ENCODE results near the gene NDST4.

The NDST4 gene

DNA sequence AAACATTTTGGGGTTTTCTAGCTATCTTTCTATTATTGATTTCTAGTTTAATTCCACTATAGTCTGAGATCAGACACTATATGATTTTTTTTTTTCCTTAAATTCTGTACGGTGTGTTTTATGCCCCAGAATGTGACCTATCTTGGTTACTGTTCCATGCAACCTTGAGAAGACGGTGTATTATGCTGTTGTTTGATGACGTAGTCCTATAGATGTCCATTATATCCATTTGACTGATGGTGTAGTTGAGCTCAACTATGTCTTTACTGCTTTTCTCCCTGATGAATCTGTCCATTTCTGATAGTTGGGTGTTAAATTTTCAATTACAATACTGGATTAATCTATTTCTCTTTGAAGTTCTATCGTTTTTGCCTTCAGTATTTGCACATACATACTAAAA, 212.5 kb downstream of the NDST4 start:
- DNase-seq, result no peak

DNA sequence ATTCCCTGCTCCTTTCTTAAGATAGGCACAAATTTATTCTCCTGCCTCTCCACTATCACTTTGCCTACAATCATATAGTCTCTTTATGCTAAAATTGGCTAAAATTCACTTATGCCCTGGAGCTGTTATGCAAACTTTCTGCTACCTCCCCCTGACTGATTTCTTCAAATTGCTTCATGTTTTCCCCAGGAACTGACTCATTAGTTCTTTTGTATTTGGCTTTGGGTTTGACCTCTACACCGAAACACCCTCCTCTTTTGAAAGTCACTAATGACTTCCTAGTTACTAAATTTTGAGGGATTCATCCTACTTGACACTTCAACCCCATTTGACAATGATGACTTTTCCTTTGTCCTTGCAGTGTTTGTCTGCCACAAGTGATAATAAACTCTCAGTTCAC, 222.6 kb downstream of the NDST4 start:
- DNase-seq, result no peak

DNA sequence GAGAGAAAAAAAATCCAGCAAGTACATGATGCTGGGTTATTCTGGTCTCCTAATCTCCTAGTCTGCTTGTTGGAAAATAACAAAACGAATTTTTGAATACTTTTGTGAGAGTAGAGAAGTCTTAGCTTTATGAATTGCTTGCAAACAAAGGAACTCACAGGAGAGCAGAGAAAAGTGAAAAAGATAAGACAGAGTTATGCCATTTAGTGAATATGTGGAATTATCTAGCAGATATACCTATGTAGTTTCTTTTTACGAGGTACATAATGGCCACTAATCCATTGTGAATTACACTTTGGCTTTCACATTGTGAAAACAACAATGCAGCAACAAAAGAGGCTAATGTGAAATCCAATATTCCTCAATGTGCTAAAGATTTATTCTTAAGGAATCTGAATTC, 226.7 kb downstream of the NDST4 start:
- no peak for DNase-seq

DNA sequence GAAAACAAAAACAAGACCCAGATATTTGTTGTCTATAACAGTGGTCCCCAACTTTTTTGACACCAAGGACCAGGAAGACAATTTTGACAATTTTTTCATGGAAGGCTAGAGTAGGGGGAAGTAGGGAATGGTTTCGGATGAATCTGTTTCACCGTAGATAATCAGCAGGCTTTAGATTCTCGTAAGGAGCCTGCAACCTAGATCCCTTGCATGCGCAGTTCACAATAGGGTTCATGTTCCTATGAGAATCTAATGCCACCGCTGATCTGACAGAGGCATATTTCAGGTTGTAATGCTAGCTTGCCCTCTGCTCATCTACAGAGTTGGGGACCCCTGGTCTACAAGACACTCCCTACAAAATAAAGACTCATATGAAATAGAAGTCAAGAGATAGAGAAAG, 229.8 kb downstream of the NDST4 start:
- no peak for DNase-seq

DNA sequence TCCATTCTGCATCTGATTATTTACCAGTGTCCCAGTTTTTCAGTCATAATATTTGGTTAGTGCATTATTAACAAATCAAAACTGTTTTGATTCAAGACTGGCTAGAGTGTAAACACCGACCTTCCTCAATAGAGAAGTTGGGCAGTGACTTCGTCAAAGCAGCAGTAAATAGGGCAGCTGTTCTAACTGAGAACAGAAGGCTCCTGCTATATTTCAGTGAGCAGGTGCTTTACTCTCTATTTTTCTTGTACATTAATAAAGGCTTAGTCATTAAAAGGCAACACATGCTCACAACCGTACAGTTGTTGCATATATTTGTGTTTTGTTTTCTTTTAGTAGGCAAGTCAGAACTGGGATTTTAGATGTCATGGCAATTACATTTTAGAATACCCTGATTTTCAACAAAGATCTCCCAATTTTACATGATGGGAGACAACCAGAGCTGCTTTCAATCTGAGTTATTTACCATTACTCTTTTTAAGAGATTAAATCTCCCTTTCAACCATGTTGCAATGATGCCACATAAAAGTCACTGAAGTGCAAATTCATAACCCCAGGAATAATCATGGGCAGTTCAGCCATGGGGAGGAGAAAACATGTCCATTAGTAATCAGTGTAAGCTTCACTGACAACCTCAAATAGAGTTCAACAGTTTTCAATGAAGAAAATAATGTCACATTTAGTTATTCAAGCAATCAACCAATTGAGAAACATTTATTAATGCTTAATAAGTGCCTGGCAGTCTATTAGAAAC, 233.3 kb downstream of the NDST4 start:
- DNase-seq, result no peak

DNA sequence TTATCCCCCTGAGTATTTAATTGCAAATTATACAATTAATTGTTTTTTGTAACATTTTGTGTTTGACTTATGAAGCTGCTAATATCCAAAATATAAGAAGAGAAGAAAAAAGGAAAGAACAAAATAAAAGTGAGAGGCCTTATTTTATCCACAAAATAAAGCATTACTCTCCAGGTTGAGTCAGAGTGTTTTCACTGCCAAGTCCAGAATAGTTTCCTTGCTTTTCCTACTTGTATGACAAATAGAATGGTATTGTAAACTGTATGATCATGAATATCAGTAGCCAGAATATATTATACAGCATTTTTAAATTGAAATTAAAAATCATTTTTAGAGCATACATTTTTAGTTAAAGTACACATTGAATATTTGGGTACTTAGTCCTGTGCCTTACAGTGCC, 237.8 kb downstream of the NDST4 start:
- no peak for DNase-seq

DNA sequence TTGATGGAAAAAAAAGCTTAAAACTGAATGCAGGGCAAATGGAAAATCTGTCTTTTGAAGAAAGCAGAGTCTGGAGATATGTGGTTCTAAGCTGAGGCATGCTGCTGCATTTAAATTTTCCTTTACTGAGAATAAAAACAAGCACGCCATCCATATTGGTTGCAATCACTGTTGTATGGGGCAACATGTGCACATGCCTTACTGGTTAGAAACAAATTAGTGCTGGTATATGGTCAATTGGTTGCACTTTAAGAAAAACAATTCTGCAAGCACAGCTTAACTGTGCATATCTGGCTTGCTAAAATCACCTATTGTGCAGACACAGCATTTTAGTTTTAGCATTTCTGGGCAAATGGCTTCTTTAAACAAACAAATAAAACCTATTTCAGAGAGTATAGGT, 239.1 kb downstream of the NDST4 start:
- DNase-seq, result no peak

DNA sequence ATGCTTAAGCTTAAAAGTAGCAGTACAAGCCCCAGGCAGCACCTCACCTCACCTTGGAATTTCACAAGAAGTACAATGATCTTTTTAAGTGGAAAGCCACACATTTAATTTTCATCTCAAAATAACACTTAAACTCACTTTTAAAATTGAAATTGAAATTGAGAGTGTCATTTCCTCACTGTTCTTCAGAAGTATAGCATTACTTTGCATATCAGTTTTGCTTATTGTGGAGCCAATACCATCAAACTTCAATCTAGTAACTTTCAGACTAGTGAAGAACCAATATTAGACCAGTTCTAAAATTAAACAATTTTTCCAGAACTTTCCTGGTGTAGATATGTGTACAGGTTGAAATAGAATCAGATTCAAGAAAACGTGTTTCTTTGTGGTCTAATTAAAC, 242.4 kb downstream of the NDST4 start:
- DNase-seq, result no peak

DNA sequence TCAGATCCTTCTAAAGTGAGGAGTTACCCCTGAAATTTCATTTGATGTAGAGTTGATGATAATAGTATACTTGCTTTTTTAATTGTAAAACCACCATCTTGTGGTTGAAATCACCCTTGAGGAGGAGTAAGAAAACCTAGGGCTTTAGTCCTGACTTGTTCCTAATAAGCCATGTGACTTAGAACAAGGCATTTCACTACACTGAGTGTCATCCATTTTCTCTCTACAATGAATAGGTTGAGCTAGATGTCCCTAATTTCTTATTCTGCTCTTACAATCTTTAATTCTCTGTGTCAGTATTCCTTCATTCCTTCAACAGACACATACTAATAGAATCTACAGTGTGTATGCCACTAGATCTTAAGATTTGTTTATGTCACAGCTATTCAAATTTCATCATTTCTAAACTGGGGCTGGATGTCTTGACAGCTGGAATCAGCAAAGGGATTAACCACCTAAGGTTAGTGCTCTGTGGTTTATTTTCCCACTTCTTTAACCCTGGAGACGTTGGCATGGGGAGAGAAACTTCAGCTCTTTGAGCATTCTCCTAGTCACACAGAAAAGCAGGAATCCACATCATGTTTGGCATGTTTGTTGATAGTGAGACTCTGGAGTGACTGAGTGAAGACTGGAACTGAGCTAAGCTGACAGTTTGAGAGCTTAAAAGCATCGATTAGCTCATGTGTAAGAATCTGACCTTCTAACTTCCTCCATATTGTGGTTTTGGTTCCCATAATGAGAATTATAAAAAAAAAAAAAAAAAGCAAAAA, 246.3 kb downstream of the NDST4 start:
- DNase-seq, result no peak

DNA sequence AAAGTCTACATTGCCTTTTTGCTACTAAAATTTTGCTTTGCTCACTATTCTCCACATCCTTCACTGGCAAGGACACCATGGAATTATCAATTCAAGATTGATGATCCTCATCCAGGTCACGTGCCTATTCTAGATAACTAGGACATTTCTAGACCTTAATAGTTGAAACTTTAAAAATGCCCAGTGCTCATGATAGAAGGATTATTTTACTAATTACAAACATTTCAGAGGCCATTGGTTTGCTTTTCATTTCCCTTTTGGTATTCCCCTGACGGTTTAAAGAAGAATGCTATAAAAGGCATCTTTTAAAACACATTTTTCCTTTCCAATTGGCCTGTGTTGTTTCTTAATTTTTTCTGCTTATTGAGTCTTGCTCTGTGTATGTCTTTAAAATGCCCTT, 249.4 kb downstream of the NDST4 start:
- no peak for DNase-seq

DNA sequence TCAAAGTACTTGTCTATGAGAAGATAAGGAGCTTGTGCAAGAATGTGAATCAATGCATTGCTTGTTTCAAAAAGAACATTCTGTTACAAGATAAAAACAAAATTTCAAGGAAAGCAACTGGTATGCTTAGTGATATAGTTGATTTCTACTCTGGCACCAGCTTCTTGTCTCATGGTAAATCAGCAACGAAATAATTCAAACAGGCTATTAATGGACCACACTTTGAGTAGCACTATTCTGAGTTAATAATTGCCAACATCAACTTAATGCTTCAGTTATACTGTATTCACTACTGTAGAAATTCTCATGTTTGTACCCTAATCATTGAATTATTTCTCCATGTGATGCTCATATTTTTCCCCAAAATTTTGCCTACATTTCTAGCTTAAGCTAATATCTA, 252.6 kb downstream of the NDST4 start:
- no peak for DNase-seq

DNA sequence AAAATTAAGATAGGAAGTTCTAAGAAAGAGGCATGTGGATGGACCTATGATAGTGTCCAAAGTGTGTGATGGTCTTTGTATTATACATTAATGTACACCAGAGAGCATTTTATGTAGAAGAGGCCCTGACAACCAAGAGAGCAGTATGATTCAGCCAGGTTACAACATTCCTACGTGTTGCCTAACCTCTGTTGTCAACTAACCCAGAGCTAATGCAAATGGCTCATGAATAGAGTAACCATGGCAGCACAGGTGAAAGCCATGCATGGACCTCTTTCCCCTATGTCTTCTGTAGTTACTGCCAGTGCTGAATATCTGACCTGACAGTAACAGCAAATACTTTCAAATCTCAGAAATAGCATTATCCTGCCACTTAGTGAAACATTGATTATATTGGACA, 255.6 kb downstream of the NDST4 start:
- DNase-seq, result no peak

DNA sequence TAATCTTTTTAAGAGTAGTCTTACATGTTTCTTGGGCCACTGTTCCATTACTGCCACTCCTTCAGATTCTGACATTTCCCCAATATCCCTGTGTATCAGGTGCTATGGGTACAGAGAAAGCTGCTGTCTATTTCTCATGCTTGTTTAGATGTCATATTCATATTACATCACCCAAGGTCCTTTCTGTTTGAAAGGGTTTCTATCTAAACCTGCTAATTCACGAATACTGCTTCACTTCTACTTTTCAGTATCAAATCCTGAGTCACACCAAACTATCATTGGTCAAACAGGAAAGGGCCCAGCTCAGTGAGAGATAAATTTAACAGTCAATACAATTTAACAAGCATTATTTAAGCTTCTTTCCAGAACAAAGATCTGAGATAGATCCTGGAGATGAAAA, 273.4 kb downstream of the NDST4 start:
- DNase-seq, result no peak

DNA sequence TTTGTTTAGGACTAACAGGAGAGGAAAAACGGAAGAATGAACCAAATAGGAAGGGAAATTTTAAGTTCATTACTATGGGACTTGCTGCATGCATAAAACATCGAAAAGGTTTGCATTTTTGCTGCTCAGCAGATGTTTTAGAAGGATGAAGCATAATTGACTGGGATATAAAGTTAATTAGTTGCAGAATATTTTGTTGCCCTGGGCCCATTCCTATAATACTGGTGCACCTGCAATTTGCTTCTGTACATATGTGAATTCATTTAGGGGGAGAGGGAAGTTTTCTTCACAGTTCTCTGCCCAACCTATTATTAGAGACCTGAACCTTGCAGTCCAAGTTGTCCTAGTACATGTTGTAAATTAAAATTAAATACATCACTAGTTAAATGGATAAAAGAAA, 282.8 kb downstream of the NDST4 start:
- no peak for DNase-seq

DNA sequence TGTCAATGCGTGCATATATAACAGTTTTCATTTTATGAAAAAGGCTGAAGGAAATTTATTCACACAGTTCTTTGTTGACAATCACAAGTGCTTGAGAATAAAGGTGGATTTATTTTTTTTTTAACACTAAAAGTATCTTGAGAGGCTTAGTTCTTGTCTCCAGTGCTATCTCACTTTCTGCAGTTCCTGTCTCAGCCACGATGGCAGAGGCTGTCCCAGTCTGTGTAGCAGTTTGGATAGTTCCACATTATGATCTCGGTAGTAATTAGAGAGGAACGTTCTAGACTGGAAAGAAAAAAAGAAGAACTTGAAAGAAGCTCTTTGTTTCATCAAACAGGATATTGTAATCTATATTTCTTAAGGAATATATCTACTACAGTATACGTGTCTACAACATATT, 285.8 kb downstream of the NDST4 start:
- no peak for DNase-seq

DNA sequence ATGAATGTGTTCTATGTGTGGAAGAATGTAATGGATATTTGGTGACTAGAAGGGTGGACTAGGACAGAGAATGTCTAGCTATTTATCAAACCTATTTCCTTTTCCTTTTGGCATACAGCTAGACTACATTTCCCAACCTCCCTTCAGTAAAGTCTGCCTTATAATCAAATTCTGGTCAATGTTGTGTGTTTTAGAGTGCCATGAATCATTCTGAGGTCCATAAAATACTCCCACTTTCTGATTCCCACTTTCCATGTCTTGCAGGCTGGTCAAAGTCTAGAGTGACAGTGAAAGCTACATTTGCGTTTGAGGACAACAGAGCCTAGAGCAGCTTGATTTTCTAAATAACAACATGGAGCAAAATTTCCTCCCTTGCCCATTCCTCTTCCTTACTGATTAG, 297.7 kb downstream of the NDST4 start:
- DNase-seq, result no peak

DNA sequence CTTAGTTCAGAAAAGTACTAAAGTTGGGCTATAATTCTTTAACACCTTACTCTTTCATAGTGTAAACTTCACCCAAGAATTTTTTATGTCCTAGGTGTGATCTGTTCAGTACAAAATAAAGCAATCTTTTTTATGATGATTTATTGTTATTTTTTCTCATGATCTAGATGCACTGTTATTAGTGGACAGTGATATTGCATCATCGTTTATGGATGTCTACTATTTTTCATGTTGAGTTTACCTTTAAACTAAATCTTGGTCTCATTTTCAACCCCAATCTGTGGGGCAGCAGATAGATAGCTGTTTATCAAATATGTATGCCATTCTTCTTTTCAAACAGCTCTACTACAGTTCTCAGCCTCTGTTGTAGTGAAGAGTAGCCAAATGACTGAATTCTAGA, 299.5 kb downstream of the NDST4 start:
- DNase-seq, result no peak

DNA sequence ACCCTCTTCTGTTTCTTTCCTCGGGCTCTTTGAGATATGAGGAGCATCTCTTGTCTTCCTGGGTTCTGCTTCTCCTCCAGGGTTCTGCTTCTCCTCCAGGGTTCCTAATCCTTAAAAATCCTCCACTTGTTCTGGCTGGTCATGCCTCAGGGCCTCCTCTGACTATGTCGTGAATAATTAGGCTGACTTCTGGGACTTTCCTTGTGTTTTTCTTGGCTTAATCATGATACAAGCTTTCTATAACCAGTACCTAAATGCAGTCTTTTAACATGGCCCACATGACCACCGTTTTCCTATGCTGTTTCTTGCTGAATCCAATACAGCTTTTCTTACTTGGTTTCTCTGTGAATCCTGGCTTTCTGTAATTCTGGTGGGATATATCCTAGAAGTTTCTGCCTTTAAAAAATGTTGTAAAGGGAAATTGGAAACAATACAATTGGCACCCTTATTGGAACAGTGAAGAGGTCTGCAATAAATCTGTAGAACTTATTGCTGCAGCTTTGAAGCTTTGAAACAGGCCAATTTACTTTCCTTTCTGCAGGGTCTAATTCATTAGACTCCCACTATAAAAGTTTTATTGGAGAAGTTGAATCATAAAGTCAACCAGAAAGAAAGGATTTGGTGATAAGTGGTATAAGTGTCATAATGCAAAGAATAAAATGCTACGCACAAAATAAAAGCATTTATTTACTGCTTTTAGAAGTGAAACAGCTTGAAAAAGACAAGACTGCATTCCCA, 301.7 kb downstream of the NDST4 start:
- DNase-seq, result no peak

DNA sequence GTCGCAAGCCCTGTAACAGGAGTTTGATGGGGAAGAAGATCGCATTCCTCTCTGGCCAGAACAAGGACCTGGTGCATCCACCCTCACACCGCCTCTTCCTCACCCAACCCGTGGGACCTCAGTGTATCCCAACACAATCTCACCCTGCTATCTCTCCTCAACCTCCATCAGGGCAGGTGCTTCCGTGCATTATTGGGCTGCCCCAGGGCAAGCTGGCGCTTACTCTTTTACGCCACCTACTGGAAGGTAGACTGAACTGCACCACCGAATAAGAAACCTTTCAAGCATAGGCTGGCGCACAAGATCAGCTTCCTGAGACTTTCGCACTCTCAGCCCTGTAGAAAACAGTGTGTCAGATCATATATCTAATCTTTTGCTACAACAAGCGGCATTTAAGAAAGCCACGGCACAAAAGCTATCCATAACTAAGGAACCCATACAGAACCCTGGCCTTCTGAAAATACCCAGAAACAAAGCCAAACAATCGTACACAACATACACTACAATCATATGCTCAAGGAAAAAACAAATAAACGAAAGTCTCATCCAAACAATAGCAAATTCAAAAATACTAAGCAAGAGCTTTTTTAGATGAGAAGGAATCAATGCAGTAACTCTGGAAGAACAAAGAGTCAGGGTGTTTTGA, 305.5 kb downstream of the NDST4 start:
- peak; percentile 51 to 64 (median 60) for DNase-seq

DNA sequence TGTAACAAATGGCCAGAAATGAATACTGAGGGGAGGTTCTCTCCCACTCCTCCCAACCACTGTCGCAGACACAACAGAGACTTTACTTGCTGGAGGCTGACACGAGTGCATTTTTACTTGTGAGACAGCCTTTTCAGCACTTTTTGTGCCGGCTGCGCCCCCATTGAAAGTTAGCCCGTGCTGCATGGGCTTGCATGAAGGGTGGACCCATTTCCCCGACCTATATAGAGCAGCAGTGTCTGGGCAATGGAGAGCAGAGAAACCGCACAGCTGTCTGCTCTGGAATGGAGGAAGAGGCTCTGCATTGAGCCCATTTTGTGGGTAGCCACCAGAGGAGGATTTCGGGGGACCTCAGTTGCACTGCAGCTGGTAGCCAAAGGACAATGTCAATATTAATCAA, 306.1 kb downstream of the NDST4 start:
- no peak for DNase-seq

DNA sequence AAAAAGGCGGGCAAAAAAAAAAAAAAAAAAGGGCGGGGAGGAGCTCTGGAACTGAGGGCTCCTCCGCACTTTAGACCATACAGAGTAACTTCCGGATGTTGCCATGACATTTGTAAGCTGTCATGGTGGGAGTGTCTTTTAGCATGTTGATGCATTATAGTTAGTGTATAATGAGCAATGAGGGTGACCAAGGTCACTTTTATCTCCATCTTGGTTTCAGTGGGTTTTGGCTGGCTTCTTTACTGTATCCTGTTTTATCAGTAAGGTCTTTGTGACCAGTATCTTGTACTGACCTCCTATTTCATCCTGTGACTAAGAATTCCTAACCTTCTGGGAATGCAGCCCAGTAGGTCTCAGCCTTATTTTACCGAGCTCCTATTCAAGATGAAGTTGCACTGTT, 321.4 kb downstream of the NDST4 start:
- no peak for DNase-seq

DNA sequence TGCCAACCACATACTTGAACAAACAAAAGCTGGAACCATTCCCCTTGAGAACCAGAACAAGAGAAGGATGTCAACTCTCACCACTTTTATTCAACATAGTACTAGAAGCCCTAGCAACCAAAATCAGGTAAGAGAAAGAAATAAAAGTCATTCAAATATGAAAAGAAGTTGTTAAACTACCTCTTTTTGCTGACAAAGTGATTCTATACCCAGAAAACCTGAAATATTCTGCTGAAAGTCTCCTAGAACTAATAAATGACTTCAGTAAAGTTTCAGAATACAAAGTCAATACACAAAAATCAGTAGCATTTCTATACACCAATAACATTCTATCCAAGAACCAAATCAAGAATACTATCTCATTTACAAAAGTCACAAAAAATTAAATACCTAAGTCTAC, 327.9 kb downstream of the NDST4 start:
- no peak for DNase-seq

DNA sequence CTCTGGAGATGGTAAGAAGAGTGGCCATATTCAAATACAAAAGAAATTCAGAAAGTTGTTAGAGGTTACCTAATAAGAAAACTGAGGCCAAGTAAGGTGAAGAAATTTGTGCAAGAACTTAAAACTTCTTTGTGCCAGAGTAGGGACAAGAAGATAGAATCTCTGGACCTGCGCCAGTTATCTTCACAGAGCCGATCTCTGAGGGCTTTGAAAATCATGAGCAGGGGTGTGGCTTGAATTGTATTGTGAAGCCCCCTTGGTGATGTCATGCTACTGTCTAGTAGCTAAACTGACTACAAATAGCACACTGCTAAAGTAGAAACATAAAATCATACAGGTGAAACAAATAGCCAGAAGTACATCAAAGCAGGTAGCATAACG, 330.2 kb downstream of the NDST4 start:
- DNase-seq, result no peak

Measured in suppressor macrophage treated with lipopolysaccharide for 1 hour (primary cell).